HepG2 (cell line): ENCODE measurements around the gene EPB41L2. TPM values are rescaled to one million over a fixed set of nuclear protein-coding genes. Genes with fewer than 3 reads are reported as not detected.

ENCODE experiments used
- ATF6 ChIP-seq: sonication (generic); formaldehyde crosslinking; conservative IDR thresholded peaks from 2 replicates; pipeline ENCODE4 v1.4.0; 2020; ENCODE audit warnings: missing genetic modification reagents
- BRF2 ChIP-seq: sonication (generic); formaldehyde crosslinking; IDR thresholded peaks from 2 replicates; pipeline ENCODE4 v1.8.1; 2022; ENCODE audit warnings: mild to moderate bottlenecking, missing genetic modification reagents
- E2F2 ChIP-seq: sonication (generic); formaldehyde crosslinking; IDR thresholded peaks from 2 replicates; pipeline ENCODE4 v1.4.0; 2020; ENCODE audit warnings: missing genetic modification reagents, borderline replicate concordance
- GATAD2A ChIP-seq: IDR thresholded peaks from 2 replicates; pipeline ENCODE4 v1.6.1; 2016
- REST ChIP-seq, 2 experiments: IDR thresholded peaks; 2 replicates each; pipeline ENCODE4 v1.6.1; 2011 to 2012; ENCODE audit warnings: low read length in 2 of 2, borderline replicate concordance in 1 of 2, low read depth in 1 of 2, mild to moderate bottlenecking in 1 of 2, moderate library complexity in 1 of 2
- SMAD9 ChIP-seq: sonication (generic); formaldehyde crosslinking; IDR thresholded peaks from 2 replicates; pipeline ENCODE4 v1.5.1; 2020; ENCODE audit warnings: mild to moderate bottlenecking, missing genetic modification reagents
- TIGD3 ChIP-seq: sonication (generic); formaldehyde crosslinking; IDR thresholded peaks from 2 replicates; pipeline ENCODE4 v1.5.1; 2020; ENCODE audit warnings: mild to moderate bottlenecking, missing genetic modification reagents, borderline replicate concordance
- ZFY ChIP-seq: sonication (generic); formaldehyde crosslinking; IDR thresholded peaks from 2 replicates; pipeline ENCODE4 v1.4.0; 2020; ENCODE audit warnings: missing genetic modification reagents
- ZGPAT ChIP-seq: IDR thresholded peaks from 2 replicates; pipeline ENCODE4 v1.6.1; 2016; ENCODE audit warnings: mild to moderate bottlenecking
- ZNF446 ChIP-seq: sonication (generic); formaldehyde crosslinking; IDR thresholded peaks from 2 replicates; pipeline ENCODE4 v1.5.0; 2020; ENCODE audit warnings: mild to moderate bottlenecking, missing genetic modification reagents
- ZNF597 ChIP-seq: sonication (generic); formaldehyde crosslinking; IDR thresholded peaks from 2 replicates; pipeline ENCODE4 v1.5.0; 2020; ENCODE audit warnings: missing genetic modification reagents
- ZNF780A ChIP-seq: sonication (generic); formaldehyde crosslinking; IDR thresholded peaks from 2 replicates; pipeline ENCODE4 v1.8.0; 2022; ENCODE audit warnings: mild to moderate bottlenecking, missing genetic modification reagents, moderate library complexity
- ZNF782 ChIP-seq: sonication (generic); formaldehyde crosslinking; IDR thresholded peaks from 2 replicates; pipeline ENCODE4 v1.4.0; 2020; ENCODE audit warnings: missing genetic modification reagents, mild to moderate bottlenecking, borderline replicate concordance
- polyA plus RNA-seq, 8 experiments: library from polyadenylated mRNA; depleted of rRNA in 3 of 8; stranded (reverse) in 7 of 8; unstranded in 1 of 8; fragments of >200 nt; fragmentation: Illumina TruSeq in 4 of 8; extraction: Trizol in 4 of 8; gene quantifications; 2 replicates each; pipeline versions ENCODE4 v1.2.1 to v1.2.3, GENCODE V29; 2011 to 2016; ENCODE audit warnings: low read depth in 4 of 8, missing spikeins in 1 of 8, mixed read lengths in 1 of 8; ENCODE audit not compliant: insufficient read depth in 1 of 8
- total RNA-seq, 5 experiments: library from RNA; depleted of rRNA; stranded (reverse); fragments of >200 nt; fragmentation: Illumina TruSeq; extraction: Trizol; gene quantifications; 2 replicates each; pipeline ENCODE4 v1.2.3, GENCODE V29; 2016; ENCODE audit warnings: low read depth in 1 of 5

The EPB41L2 gene
- total and polyA plus RNA-seq, 2 of the 13 experiments (the other 11 are each of a cell fraction or from before 2014, with no cell fraction given): 41.7 to 56.4 TPM

GRCh38 chr6:130815200-130816071 lies 247.6 kb downstream of the EPB41L2 start (continued):
- peak; percentile 87 for TF ChIP-seq BRF2
- peak; percentile 98 for TF ChIP-seq ZGPAT (CRISPR knock-in tag)
- no peak for TF ChIP-seq ZNF780A (CRISPR knock-in tag)
- TF ChIP-seq ZNF446 (CRISPR knock-in tag): no peak; the same call in 1 of the 2 replicates
- TF ChIP-seq ATF6 (CRISPR knock-in tag): peak; percentile 88; the same call in 1 of the 2 replicates
- no peak for TF ChIP-seq SMAD9
- no peak for TF ChIP-seq ZNF782 (CRISPR knock-in tag)
- no peak for TF ChIP-seq E2F2 (CRISPR knock-in tag)
- no peak for TF ChIP-seq ZNF597 (CRISPR knock-in tag)
- peak; percentile 94 for TF ChIP-seq GATAD2A
- TF ChIP-seq TIGD3 (CRISPR knock-in tag): no peak
- TF ChIP-seq REST (IDR thresholded peaks at IDR 0.05; ENCODE audit: borderline replicate concordance in 1 of 2, low read depth in 1 of 2, low read length in 2 of 2): peak in 1 of 2 experiments; percentile 70; a peak in 1 of 4 replicates
- no peak for TF ChIP-seq ZFY (CRISPR knock-in tag)
